HG03342 (cell line): ENCODE data around the gene NFIB.

Experiments
- ATAC-seq: cut with Tn5 transposase; IDR thresholded peaks from one replicate; pipeline ENCODE4 v1.9.1; 2021; ENCODE audit warnings: mild to moderate bottlenecking, moderate library complexity; ENCODE audit not compliant: unreplicated experiment

NFIB gene

GRCh38 chr9:14218253-14218652, 95.7 kb downstream of the NFIB start:
- no peak for ATAC-seq

GRCh38 chr9:14216612-14217194, 97.2 kb downstream of the NFIB start:
- ATAC-seq, result no peak

- ATAC-seq, result no peak
These were observed 98.3 kb downstream of the NFIB start for GRCh38 chr9:14215614-14216013.

- ATAC-seq, result no peak
These were observed 99.2 kb downstream of the NFIB start for GRCh38 chr9:14214693-14215092.

GRCh38 chr9:14214065-14214684, 99.8 kb downstream of the NFIB start:
- ATAC-seq, result no peak

GRCh38 chr9:14213504-14213903, 100.4 kb downstream of the NFIB start:
- ATAC-seq, result no peak

- ATAC-seq, result no peak
These were observed 101.1 kb downstream of the NFIB start for GRCh38 chr9:14212697-14213420.

GRCh38 chr9:14212077-14212476, 101.9 kb downstream of the NFIB start:
- ATAC-seq, result no peak

GRCh38 chr9:14211564-14211963, 102.4 kb downstream of the NFIB start:
- ATAC-seq, result no peak

GRCh38 chr9:14210428-14210827, 103.5 kb downstream of the NFIB start:
- ATAC-seq, result no peak

- ATAC-seq, result no peak
These were observed 104.3 kb downstream of the NFIB start for GRCh38 chr9:14209399-14210345.

GRCh38 chr9:14207352-14207995, 106.5 kb downstream of the NFIB start:
- ATAC-seq, result no peak

- no peak for ATAC-seq
These were observed 108.5 kb downstream of the NFIB start for GRCh38 chr9:14205463-14205862.

GRCh38 chr9:14203356-14204056, 110.4 kb downstream of the NFIB start:
- no peak for ATAC-seq

- no peak for ATAC-seq
These were observed 115.0 kb downstream of the NFIB start for GRCh38 chr9:14198841-14199455.

- no peak for ATAC-seq
These were observed 115.7 kb downstream of the NFIB start for GRCh38 chr9:14198047-14198840.

GRCh38 chr9:14197325-14197858, 116.5 kb downstream of the NFIB start:
- ATAC-seq, result no peak

GRCh38 chr9:14193328-14193990, 120.5 kb downstream of the NFIB start:
- ATAC-seq, result no peak
